Endothelial cell of umbilical vein (primary cell): ENCODE measurements around the gene DVL3. TPM values are rescaled to one million over a fixed set of nuclear protein-coding genes. Genes with fewer than 3 reads are reported as not detected.
"Not testable (repeated sequence)": the region's sequence is repeated elsewhere in the genome, so short reads cannot be mapped to it uniquely, and the experiment has no call there.

Source experiments
- BruUV-seq: library from RNA; stranded (reverse); fragments of 400-500 nt; replicated peaks from 2 replicates; lab custom pipeline; 2021; lab: Mats Ljungman, UMichigan
- CTCF ChIA-PET: fragments of 300-600, 350-600 bp; sonication (Branson Sonifier 250); formaldehyde crosslinking; loops from one replicate; lab custom pipeline; 2021; ENCODE audit warnings: antibody characterized with exemption, inconsistent platforms; lab: Charles Lee
- POLR2A ChIA-PET: fragments of 300-600, 350-600 bp; sonication (Branson Sonifier 250); formaldehyde crosslinking; loops from one replicate; lab custom pipeline; 2021; ENCODE audit warnings: antibody characterized with exemption, inconsistent platforms; lab: Charles Lee
- DNase-seq: peaks from one replicate; pipeline ENCODE4 v3.0.0-alpha.2; 2011; ENCODE audit warnings: low read depth, low spot score
- FAIRE-seq: peaks from 2 replicates; lab custom pipeline; 2011; peaks lifted over from hg19 to GRCh38; lab: Jason Lieb, UNC
- H2AFZ ChIP-seq: 2 replicates; pipeline ENCODE4 v1.6.0; 2012; ENCODE audit warnings: low read depth, low read length, control low read depth, inconsistent platforms
- H3K27ac ChIP-seq: 2 replicates; pipeline ENCODE4 v1.5.1; 2011; ENCODE audit warnings: low read depth, mild to moderate bottlenecking, control low read depth, low read length, moderate library complexity; ENCODE audit not compliant: insufficient read depth
- H3K27me3 ChIP-seq, 2 experiments: 2 replicates each; pipeline versions ENCODE4 v1.6.0 to v1.6.1; 2011; ENCODE audit warnings: low read length in 2 of 2, mixed read lengths in 1 of 2; ENCODE audit not compliant: control insufficient read depth in 2 of 2, insufficient read depth in 2 of 2
- H3K36me3 ChIP-seq, 2 experiments: 2 replicates in 1 of 2; 3 replicates in 1 of 2; pipeline ENCODE4 v1.5.1; 2011; ENCODE audit warnings: low read length in 2 of 2, mild to moderate bottlenecking in 1 of 2, moderate library complexity in 1 of 2; ENCODE audit not compliant: control insufficient read depth in 2 of 2, insufficient read depth in 2 of 2; ENCODE audit errors: extremely low read depth in 1 of 2
- H3K4me1 ChIP-seq: 3 replicates; pipeline ENCODE4 v1.5.1; 2011; ENCODE audit warnings: mild to moderate bottlenecking, low read length; ENCODE audit not compliant: control insufficient read depth, insufficient read depth; ENCODE audit errors: extremely low read depth
- H3K4me2 ChIP-seq: 2 replicates; pipeline ENCODE4 v1.6.1; 2011; ENCODE audit warnings: low read length, control low read depth, mixed read lengths; ENCODE audit not compliant: insufficient read depth
- H3K4me3 ChIP-seq, 3 experiments: fragments of 200-600 bp in 1 of 3; sonication (generic), shearing (Covaris generic) in 1 of 3; replicated peaks in 1 of 3; 2 replicates each; pipeline ENCODE4 v1.5.1; 2011 to 2016; ENCODE audit warnings: control low read depth in 3 of 3, low read length in 3 of 3, mild to moderate bottlenecking in 2 of 3, inconsistent platforms in 1 of 3, low read depth in 1 of 3, moderate library complexity in 1 of 3; ENCODE audit not compliant: insufficient read depth in 1 of 3
- H3K79me2 ChIP-seq: 2 replicates; pipeline ENCODE4 v1.6.0; 2012; ENCODE audit warnings: low read length, inconsistent platforms; ENCODE audit not compliant: control insufficient read depth, insufficient read depth
- H3K9ac ChIP-seq: replicated peaks from 2 replicates; pipeline ENCODE3; 2011; ENCODE audit warnings: low read length, control low read depth; ENCODE audit not compliant: insufficient read depth; ENCODE audit errors: extremely low read depth
- H3K9me1 ChIP-seq: replicated peaks from 3 replicates; pipeline ENCODE4 v1.6.0; 2011; ENCODE audit warnings: mild to moderate bottlenecking, low read length; ENCODE audit not compliant: control insufficient read depth, insufficient read depth; ENCODE audit errors: extremely low read depth
- H3K9me3 ChIP-seq: replicated peaks from 2 replicates; pipeline ENCODE4 v1.5.1; 2012; ENCODE audit warnings: low read length, inconsistent platforms; ENCODE audit not compliant: control insufficient read depth, insufficient read depth
- H4K20me1 ChIP-seq: replicated peaks from 2 replicates; pipeline ENCODE3; 2011; ENCODE audit warnings: mild to moderate bottlenecking, low read length; ENCODE audit not compliant: control insufficient read depth, insufficient read depth; ENCODE audit errors: extremely low read depth
- FOS ChIP-seq: IDR thresholded peaks from 2 replicates; pipeline ENCODE4 v1.6.1; 2011; ENCODE audit warnings: mild to moderate bottlenecking, low read length, moderate library complexity, borderline replicate concordance; ENCODE audit not compliant: insufficient read depth
- POLR2A ChIP-seq: IDR thresholded peaks from 2 replicates; pipeline ENCODE4 v1.6.1; 2012; ENCODE audit warnings: low read depth, mild to moderate bottlenecking, control low read depth, low read length
- POLR2AphosphoS5 ChIP-seq: IDR thresholded peaks from 2 replicates; pipeline ENCODE4 v1.6.1; 2012; ENCODE audit warnings: low read depth, mild to moderate bottlenecking, control low read depth, low read length, moderate library complexity; ENCODE audit not compliant: insufficient read depth
- dilution Hi-C: fragments of 300-500 bp; cut with MboI; formaldehyde crosslinking; loops from one replicate; pipeline ENCODE4 v1.15.0; 2019; ENCODE audit warnings: low sequenced_read_pairs; ENCODE audit not compliant: extremely low pct_ligation_motif_present
- intact Hi-C: fragments of 100-400 bp; cut with micrococcal nuclease; formaldehyde crosslinking; loops from one replicate; pipeline ENCODE4 v1.10.0; 2022
- polyA plus RNA-seq, 4 experiments: library from polyadenylated mRNA; depleted of rRNA in 3 of 4; stranded (reverse) in 3 of 4; unstranded in 1 of 4; fragments of >200 nt; gene quantifications; 2 replicates each; pipeline versions ENCODE4 v1.2.1 to v1.2.3, GENCODE V29; 2011 to 2012; ENCODE audit warnings: missing spikeins in 1 of 4
- total RNA-seq: library from RNA; stranded (reverse); gene quantifications from 2 replicates; pipeline ENCODE4 v1.2.3, GENCODE V29; 2021

DVL3 gene
- total and polyA plus RNA-seq, 2 donors (not counting 3 experiments of a cell fraction or from before 2014, with no cell fraction given), result 43.8 to 59.0 TPM

DNA sequence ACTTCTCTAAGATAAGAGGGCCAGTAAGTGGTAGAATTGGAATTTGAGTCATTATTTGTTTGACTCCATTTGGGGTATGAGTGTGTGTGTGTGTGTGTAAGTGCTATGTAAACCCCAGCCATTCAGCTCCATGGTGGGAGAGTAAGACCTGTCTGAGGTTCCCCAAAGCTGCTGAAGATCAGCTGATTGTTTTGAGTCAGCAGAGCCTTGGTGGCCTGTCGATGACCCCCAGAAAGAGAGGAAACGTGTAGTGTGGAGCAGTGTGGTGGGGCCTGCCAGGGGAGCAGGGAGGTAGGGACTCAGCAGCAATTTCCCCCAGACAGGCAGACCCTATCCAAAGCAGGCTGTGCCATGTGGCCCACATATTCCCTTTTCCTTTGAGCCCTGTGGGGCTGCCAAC is 5.3 kb downstream of the DVL3 start:
- Histone ChIP-seq H2AFZ (no peak overlapping the region), H3K9me3 (no peaks in the 10 kb centered on the region), H3K4me2 (no peak overlapping the region), H3K9ac (no peak overlapping the region), H3K4me1 (peaks cover 27% of the 10 kb centered on the region), H3K27ac (no peak overlapping the region), H3K79me2 (peaks cover 56% of the 10 kb centered on the region), H4K20me1 (peaks cover 3% of the 10 kb centered on the region), H3K9me1 (no peaks in the 10 kb centered on the region), H3K4me3 (no peak overlapping the region), H3K27me3 (no peaks in the 10 kb centered on the region), H3K36me3 (peaks cover 4 to 18% of the 10 kb centered on the region in 2 experiments)
- ChIA-PET POLR2A (no interaction called here), CTCF (interaction anchor here (1.1 to 1.7 kb wide), 6 partner anchors 9 to 129 kb away, joined by 3 to 7 read pairs (median 3); no protein-coding TSS in a partner anchor)
- no peak for FAIRE-seq
- dilution Hi-C loops (no loop called here), intact Hi-C loops (no loop called here)
- BruUV-seq, result no TSS peak
- TF ChIP-seq POLR2AphosphoS5 (no peak), FOS (no peak), POLR2A (no peak)
- peak; percentile 60 for DNase-seq

DNA sequence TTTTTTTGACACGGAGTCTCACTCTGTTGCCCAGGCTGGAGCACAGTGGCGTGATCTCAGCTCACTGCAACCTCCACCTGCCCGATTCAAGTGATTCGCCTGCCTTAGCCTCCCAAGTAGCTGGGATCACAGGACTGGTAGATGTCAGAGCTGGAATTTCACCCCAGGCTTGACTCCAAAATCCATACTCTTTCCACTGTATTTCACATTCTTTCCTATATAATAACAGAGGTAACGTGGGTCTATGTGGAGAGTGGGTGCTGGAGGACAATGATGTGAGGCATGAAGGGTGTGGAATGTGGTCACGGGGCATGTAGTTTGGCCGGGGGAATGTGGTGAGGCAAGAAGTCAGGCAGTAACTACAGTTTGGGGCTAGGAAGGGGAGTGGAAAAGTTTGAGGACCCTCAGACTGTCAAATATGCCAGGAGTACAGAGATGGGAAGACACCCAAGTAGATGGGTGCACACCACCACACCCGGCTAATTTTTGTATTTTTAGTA is 7.4 kb downstream of the DVL3 start:
- H3K4me2 ChIP-seq, H3K9me1 ChIP-seq, H3K9me3 ChIP-seq, H3K4me3 ChIP-seq, H2AFZ ChIP-seq, H3K9ac ChIP-seq, dilution Hi-C loops, intact Hi-C loops, H3K27me3 ChIP-seq, H4K20me1 ChIP-seq, DNase-seq, POLR2A ChIA-PET, H3K27ac ChIP-seq, BruUV-seq: not testable (repeated sequence)
- FAIRE-seq, result peak; percentile 52
- Histone ChIP-seq H3K36me3 (peaks cover 8 to 38% of the 10 kb centered on the region in 2 experiments), H3K79me2 (peaks cover 36% of the 10 kb centered on the region), H3K4me1 (peaks cover 18% of the 10 kb centered on the region)
- CTCF ChIA-PET, result interaction anchor here (1.2 kb wide), 1 partner anchor 10 kb away, joined by 3 read pairs; no protein-coding TSS in a partner anchor
